ENCODE measurements around the gene C16orf54.
"Not testable (repeated sequence)": the region's sequence is repeated elsewhere in the genome, so short reads cannot be mapped to it uniquely, and the experiment has no call there.

Gene C16orf54

DNA sequence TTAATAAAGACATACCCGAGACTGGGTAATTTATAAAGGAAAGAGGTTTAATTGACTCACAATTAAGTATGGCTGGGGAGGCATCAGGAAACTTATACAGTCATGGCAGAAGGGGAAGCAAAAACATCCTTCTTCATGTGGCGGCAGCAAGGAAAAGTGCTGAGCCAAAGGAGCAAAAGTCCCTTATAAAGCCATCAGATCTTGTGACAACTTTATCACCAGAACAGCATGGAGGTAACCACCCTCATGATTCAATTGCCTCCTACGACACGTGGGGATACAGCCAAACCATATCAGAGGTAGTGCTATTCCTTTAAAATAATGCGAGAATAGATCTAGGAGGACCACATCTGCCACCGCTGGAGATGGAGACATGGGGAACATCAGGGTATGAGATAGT lies 9.0 kb downstream of the C16orf54 start:
- no peak for DNase-seq (ENCODE audit: extremely low read depth, low read depth)
- no peak overlapping the region for H3K4me3 ChIP-seq (replicated peaks; ENCODE audit: low read depth, low read length)
- TF ChIP-seq, protein P1, sequence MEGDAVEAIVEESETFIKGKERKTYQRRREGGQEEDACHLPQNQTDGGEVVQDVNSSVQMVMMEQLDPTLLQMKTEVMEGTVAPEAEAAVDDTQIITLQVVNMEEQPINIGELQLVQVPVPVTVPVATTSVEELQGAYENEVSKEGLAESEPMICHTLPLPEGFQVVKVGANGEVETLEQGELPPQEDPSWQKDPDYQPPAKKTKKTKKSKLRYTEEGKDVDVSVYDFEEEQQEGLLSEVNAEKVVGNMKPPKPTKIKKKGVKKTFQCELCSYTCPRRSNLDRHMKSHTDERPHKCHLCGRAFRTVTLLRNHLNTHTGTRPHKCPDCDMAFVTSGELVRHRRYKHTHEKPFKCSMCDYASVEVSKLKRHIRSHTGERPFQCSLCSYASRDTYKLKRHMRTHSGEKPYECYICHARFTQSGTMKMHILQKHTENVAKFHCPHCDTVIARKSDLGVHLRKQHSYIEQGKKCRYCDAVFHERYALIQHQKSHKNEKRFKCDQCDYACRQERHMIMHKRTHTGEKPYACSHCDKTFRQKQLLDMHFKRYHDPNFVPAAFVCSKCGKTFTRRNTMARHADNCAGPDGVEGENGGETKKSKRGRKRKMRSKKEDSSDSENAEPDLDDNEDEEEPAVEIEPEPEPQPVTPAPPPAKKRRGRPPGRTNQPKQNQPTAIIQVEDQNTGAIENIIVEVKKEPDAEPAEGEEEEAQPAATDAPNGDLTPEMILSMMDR (IDR thresholded peaks at IDR 0.05; ENCODE audit: low read depth, low read length, missing control alignments) = no peak

DNA sequence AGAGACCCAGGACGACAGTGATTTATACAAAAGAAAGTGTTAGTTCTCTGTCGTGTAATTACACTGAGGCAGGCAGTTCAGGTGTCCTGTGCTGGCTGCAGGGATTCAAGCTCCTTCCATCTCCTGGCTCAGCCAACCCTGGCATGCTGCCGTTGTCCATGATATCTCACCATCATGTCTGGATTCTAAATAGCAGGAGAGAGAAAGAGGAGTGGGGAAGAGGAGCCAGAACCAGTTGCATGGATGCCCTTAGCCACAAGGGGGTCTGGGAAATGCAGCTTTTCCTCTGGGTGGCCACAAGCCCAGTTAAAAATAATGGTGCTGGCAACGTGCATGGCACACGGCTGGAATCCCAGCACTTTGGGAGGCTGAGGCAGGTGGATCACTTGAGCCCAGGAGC lies 9.7 kb downstream of the C16orf54 start:
- TF ChIP-seq, protein P1 (IDR thresholded peaks at IDR 0.05; ENCODE audit: low read depth, low read length, missing control alignments) = peak; percentile 23
- no peak for DNase-seq (ENCODE audit: extremely low read depth, low read depth)
- no peak overlapping the region for H3K4me3 ChIP-seq (replicated peaks; ENCODE audit: low read depth, low read length)

DNA sequence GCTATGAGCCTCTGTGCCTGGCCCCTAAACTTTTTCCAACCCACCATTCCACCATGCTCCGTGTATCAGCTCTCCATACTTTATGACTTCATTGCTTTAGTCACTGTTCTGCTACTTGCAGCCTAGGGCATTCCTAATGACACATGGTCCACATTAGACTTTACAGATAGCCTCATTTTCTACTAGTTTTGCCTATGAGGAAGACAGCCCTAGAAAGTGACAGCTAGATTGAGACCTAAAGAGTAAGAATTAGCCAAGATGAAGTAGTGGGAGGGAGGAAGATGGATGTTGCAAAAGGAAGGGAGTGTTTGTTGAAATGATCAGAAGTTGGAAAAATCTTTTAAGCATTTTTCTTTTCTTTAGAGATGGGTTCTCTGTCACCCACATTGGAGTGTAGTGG lies 11.0 kb downstream of the C16orf54 start:
- H3K4me3 ChIP-seq (replicated peaks; ENCODE audit: low read depth, low read length) = no peak overlapping the region
- DNase-seq (ENCODE audit: extremely low read depth, low read depth) = no peak
- TF ChIP-seq, protein P1 (IDR thresholded peaks at IDR 0.05; ENCODE audit: low read depth, low read length, missing control alignments) = no peak

DNA sequence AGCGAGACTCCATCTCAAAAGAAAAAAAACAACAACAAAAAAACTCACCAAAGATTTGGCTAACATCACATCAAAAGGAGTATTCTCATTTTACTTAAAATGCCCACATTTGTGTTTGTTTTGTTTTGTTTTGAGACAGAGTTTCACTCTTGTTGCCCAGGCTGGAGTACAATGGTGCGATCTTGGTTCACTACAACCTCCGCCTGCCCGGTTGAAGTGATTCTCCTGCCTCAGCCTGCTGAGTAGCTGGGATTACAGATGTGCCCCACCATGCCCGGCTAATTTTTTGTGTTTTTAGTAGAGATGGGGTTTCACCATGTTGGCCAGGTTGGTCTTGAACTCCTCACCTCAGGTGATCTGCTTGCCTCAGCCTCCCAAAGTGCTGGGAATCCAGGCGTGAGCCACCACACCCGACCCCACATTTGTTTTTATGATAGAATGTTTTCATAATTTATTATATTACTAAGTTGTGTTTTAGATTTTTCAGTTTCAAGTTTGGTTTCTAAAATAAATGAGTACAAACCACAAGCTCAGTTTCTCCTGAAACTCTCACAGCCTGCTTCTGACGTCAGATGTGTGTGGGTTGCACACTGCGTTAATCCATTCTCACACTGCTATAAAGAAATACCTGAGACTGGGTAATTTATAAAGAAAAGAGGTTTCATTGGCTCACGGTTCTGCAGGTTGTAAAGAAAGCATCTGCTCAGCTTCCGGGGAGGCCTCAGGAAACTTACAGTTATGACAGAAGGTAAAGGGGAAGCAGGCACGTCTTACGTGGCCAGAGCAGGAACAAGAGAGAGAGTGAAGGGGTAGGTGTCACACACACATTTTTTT lies 13.8 kb downstream of the C16orf54 start:
- DNase-seq (ENCODE audit: extremely low read depth, low read depth) = not testable (repeated sequence)

DNA sequence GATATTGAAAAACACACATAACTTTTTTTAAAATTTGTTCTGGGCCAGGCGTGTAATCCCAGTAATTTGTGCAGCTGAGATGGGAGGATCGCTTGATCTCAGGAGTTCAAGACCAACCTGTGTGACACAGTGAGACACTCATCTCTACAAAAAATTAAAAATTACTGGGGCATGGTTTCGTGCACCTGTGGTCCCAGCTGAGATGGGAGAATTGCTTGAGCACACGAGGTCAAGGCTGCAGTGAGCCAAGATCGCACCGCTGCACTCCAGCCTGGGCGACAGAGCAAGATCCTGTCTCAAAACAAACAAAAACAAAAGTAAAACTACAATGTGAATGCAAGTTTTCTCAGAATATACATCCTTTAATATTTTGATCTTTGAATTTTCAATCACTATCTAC lies 15.1 kb downstream of the C16orf54 start:
- no peak overlapping the region for H3K4me3 ChIP-seq (replicated peaks; ENCODE audit: low read depth, low read length)
- TF ChIP-seq, protein P1 (IDR thresholded peaks at IDR 0.05; ENCODE audit: low read depth, low read length, missing control alignments) = no peak
- no peak for DNase-seq (ENCODE audit: extremely low read depth, low read depth)

More for the DNA sequence above, 13.8 kb downstream of the C16orf54 start:
- H3K4me3 ChIP-seq (replicated peaks; ENCODE audit: low read depth, low read length) = not testable (repeated sequence)

DNA sequence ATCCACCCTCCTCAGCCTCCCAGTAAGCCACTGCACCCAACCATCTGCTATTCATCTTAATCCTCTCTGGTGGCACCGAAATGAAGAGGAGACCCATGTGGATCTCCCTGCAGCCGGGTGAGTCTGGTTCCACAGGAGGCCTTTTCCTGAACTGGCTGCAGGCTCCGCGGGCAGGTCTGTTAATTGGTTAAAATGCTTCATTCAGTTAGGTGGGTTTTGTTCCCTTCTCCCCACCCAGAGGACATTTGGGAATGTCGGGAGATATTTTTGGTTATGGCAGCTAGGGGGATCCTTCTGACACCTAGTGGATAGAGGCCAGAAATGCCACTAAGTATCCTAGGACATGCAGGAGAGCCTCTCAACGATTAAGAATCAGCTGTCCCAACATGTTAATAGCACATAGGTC lies 16.7 kb downstream of the C16orf54 start:
- no peak overlapping the region for H3K4me3 ChIP-seq (replicated peaks; ENCODE audit: low read depth, low read length)
- DNase-seq (ENCODE audit: extremely low read depth, low read depth) = peak; percentile 21
- TF ChIP-seq, protein P1 (IDR thresholded peaks at IDR 0.05; ENCODE audit: low read depth, low read length, missing control alignments) = peak; percentile 68

DNA sequence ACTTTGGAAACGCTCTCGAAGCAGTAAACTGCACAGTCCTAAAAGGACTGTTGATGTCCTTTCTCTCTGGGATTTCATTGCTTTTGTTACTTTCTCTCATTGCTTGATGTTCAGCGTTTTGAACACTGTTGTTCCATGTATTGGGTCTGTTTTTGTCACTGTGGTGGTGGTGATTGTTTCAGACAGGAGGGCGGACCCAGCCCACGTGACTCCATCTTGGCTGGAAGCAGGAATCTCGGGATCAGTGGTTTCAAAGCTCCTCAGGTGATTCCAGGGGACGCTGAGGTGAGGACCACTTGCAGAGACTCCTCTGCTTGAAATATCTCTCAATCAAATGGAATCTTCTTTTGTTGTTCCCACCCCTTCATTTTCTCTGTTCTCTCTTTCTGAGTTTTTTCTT lies 18.3 kb downstream of the C16orf54 start:
- H3K4me3 ChIP-seq (replicated peaks; ENCODE audit: low read depth, low read length) = no peak overlapping the region
- TF ChIP-seq, protein P1 (IDR thresholded peaks at IDR 0.05; ENCODE audit: low read depth, low read length, missing control alignments) = no peak
- DNase-seq (ENCODE audit: extremely low read depth, low read depth) = no peak
